GM20431 (cell line): ENCODE data around the gene FGFBP1.

Experiments
- in situ Hi-C: fragments of 300-500 bp; cut with MseI, MboI; formaldehyde crosslinking; loops from one replicate; pipeline ENCODE4 v1.15.0; 2020; ENCODE audit warnings: low sequenced_read_pairs; ENCODE audit not compliant: unreplicated experiment

FGFBP1 gene

DNA sequence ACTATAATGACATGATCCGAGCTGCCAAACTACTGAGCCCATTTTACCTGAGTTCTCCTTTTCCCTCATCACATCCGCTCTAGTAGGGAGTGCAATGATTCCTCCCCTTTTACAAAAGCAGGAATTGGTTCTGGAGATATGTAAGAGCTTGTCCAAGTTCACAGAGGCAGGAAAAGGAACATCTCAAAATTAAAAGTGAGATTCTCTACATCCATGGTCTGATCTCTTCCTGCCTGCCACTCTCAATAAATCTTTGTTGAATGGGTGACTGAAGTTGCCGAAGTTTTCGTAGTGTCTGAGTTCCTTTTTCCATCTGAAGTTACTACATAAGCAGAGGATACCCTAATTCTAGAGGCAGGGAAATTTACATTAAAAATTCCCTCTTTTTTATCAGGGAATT is at the start of gene FGFBP1:
TSS of gene FGFBP1 (minus strand) at position 101 of the 400 bp plus-strand sequence. CDS start 2,108 bp downstream, outside the sequence.
- in situ Hi-C loops, result no loop called here

DNA sequence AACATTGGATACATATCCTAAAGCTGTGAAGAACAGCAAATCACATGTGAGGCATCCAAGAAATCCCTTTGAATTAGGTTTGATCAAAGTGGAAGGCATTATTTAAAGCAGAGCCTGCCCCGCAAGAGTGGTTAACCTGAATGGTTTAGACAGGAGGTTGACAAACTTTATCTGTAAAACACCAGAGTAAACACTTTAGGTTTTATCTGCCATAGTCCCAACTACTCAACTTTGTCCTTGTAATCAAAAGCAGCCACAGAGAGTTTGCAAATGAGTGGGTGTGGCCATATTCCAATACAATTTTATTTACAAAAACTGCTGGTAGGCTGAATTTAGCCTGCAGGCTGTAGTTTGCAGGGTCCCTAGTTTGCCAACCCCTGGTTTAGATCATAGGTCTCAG is 49.7 kb upstream of the FGFBP1 start:
- in situ Hi-C loops, result no loop called here

DNA sequence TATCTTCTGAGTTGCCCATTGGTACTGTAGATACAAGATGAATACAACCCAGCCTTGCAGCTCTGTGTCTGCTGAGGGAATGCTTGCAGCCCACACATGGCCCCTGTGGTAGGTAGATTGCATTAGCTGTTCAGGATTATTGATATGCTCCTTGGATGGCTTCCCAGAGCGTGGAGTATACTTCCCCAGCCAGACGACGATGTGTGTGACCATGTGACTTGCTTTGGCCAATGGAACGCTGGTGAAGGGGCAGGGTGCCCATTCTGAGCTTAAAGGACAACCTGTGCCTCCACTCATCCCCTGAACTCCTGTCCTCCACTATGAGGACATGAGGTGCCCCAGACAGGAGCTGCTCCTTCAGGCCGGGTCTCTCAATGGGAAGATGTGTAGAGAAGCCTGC is 48.4 kb upstream of the FGFBP1 start:
- in situ Hi-C loops, result no loop called here

DNA sequence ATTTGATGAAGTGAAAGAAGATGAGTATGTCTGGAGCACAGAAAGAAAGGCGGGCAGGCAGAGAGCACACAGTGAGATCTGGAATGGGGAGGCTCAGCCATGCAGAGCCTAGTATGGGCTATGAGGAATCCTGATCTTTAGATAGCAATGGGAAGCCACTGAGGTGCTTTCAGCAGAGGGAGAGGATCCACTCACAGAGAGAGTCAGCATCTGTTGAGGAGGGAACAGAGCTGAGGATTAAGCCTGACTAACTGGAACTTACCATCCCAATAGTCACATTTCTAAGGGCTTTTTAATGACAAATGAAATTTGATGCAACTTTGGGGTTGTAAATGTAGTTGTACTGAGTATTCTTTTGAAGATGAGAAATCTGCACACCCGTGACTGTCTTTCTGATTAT is 45.1 kb upstream of the FGFBP1 start:
- in situ Hi-C loops, result no loop called here

DNA sequence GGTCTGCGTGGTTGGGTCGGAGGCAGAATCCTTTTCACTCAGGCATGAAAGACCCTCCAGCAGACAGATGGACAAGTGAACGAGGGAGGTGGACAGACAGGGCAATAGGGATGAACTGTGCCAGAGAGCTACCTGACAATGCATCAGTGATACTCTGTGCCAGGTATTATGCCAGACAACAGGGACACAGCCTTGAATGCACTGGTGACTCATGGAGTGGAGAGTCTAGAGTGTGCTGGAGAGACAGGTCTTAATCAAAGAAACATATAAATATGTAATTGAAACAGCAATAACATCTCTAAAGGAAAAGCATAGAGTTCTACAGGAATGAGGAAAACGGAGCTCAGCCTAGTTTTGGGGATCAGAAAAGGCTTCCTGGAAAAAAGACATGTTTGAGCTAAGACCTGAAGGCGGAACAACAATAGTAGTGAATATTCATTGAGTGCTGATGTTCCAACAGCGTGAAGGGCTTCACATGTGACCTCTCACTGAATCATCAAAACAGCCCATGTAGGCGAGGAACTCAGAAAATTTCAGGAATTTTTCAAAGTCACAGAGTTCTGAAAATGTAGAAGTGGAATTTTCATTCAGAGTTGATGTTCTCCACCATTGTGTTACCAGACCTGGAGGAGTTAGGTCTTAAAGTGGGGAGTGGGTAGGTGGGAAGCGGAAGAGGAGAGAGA is 44.4 kb upstream of the FGFBP1 start:
- in situ Hi-C loops, result no loop called here

DNA sequence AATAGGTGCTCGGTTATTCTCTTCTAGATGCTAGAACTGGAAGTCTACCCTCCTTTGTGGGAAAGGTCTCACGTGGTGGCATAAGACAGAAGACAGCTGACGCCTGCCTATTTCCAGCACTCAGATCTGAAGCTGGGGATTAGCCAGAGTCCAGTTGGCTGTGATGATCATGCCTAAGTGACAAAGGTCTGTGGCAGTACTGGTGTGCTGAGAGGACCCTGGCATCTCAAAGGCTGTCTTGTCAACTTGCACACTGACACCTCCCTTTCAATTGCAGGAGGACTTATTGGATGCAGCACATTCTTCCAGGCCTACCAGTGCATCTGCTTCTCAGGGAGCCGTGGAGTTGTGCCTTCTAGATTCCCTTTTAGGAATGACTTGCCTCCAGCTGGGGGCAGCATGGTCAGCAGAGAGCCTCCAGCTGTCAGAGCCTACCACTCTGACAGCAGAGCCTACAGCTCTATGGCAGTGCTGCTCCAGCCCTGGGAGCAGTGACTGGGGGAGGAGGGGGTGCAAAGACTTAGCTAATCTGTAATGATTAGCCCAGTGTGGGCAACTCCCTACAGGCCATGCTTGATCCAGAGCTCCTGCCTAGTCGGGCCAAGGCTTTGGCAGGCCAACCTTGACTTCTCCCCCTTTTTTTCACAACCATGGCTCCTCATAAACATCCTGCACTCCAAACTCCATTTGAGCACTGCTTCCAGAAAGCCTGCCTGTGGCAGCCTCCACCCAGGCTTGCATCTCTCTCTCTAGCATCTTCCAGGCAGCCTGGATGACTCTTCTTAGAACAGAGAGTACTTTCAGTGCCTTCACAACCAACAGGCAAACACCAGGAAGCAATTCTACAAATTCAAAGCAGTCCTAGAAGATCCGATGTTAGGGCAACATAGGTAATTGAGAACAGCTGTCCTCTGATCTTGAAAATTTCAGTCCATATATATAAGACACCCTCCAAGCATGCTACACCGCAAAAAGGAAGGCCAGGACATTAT is 38.2 kb upstream of the FGFBP1 start:
- in situ Hi-C loops, result no loop called here

DNA sequence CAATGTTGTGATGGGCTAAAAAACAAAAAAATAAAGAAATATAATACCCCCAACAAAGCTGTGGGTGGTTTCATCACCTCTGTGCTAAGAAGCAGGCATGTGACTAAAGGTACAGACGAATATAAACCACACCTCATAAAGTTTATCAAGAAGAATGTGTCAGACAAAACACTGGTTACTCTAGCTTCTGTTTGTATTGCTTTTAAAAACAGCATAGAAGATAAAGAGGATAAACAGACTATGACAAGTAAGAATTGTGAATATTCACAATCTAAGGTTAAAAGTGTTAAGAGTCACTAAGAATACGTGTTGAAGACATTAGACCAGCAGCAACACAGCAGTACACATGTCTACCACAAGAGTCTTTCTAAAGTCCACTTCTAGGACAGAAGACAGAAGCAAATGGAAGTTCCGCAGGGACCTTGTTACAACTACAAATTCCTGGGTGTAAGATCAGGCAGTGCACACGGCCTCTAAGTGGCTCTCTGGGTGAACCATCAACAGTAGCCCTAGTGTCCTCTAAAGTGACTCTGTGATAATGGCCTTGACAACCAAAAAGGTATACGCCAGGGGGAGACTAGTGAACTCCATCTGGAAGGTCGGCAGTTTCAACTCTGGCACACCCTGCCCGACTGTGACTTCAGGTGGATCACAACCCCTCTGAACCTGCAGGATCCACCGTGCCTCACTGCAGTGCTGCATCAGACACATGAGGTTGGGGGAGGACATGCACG is 32.7 kb upstream of the FGFBP1 start:
- in situ Hi-C loops, result loop anchor here (25.0 kb wide), 2 partner anchors 234 to 484 kb away; no protein-coding TSS in a partner anchor

DNA sequence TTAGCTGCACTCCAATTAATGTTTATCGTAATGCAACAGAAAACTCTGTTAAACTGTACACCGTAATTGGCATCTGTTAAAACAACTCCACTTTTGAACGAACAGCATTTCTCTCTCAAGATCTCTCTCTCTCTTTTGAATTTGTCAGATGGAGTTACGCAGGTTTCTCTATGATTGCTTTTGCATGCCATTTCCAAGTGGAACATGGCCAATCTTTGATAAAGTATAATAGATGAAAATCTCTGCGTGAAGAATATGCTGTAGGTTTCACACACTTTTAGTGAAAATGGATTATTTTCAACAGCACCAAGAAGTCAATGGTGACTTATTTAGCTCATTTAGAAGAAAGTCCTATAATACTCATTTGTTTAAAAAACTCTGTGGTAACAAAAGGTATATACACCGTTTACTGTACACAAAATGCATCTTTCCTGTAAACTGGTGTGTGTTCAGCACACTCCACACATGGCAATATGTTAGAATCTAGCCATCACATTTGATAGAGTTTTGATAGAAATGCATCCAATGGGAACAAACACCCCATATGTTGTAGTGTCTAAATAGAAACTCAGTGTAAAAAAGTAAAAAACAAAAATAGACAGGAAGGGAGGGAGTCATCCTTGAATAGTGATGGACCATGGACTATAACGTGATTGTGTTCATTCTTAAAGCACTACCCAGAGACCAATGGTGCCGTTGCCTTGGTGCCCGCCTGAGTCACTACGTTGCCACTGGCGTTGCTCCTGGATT is 30.2 kb upstream of the FGFBP1 start:
- in situ Hi-C loops, result loop anchor here (25.0 kb wide), 2 partner anchors 231 to 481 kb away; no protein-coding TSS in a partner anchor

DNA sequence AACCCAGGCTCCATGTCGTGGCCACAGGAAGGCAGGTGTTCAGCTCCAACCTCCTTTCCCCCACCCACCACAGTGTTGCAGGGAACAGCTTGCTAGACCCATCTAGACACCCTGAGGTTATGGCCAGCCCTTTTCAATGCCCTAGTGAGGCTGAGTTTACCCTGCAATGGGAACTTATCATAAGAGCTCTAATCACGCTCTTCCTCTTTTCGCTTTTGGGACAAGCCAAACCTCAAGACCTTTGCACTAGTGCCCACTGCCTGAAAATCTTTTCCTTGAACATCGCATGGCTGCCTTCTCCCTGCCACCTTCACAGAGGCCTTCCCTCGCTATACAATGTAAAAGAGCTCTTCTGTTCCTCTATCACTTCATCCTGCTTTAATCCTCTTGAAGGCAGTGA is 26.8 kb upstream of the FGFBP1 start:
- in situ Hi-C loops, result loop anchor here (25.0 kb wide), 2 partner anchors 228 to 478 kb away; no protein-coding TSS in a partner anchor

DNA sequence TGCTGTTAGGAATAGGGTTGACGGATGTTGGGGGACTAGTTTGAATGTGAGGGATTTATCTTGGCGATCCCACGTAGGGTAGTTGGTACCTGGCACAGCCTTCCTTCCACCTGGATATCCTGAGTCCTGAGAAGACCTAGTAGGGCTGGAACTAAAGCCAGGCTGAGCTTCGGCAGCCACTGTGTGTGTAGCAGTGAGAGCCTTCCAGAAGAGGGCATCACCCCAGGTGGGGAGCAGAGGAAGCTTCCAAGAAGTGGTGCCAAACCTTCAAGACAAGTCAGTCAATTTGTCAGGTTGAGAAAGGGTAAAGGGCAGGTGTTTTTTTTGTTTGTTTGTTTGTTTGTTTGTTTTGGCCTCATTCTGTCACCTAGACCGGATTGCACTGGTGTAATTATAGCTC is 25.6 kb upstream of the FGFBP1 start:
- in situ Hi-C loops, result loop anchor here (25.0 kb wide), 2 partner anchors 227 to 477 kb away; no protein-coding TSS in a partner anchor

DNA sequence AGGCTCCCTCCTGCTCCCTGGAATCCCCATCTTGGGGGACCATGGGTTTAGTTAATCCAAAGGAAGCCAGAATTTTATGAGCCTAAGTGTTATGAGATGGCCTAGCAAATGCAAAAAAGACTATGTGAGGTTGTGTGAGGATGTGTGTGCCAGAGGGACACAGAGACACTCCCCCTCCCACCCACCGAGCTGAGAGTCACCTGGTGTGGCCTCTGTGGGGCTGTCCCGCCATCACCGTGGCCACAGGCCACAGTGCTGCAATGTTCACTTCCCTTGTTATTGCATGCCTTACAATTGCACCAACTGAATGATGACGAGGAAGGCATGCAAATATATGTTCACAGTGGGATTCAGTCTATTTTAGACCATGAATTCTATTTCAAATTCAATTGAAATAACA is 25.0 kb upstream of the FGFBP1 start:
- in situ Hi-C loops, result loop anchor here (25.0 kb wide), 2 partner anchors 226 to 476 kb away; no protein-coding TSS in a partner anchor

DNA sequence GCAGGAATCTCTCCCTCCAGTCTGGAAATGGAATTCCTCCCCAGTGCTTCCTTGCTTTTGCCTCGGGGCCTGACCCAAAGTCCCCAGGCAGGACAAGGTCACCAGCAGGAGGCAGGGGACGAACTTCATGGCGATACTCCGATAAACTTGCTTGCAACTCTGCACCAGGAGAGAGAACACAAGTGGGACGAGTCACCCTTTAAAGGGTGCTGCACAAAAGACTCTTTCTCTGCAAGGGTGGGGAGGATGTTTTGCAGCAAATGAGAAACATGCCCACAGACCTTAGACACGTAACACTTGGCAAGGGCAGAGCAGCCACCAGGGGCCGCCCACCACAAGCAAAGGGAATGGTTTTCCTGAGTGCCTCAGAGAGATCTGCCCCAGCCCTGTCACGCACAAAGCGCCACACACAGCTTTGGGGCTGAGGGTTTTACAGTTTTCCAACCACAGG is 24.5 kb upstream of the FGFBP1 start, which contains the start of gene FGFBP2:
TSS of gene FGFBP2 (minus strand) at position 175 of the 451 bp plus-strand sequence. CDS start at position 129, 46 bp downstream.
- in situ Hi-C loops, result loop anchor here (25.0 kb wide), 2 partner anchors 226 to 476 kb away; no protein-coding TSS in a partner anchor

DNA sequence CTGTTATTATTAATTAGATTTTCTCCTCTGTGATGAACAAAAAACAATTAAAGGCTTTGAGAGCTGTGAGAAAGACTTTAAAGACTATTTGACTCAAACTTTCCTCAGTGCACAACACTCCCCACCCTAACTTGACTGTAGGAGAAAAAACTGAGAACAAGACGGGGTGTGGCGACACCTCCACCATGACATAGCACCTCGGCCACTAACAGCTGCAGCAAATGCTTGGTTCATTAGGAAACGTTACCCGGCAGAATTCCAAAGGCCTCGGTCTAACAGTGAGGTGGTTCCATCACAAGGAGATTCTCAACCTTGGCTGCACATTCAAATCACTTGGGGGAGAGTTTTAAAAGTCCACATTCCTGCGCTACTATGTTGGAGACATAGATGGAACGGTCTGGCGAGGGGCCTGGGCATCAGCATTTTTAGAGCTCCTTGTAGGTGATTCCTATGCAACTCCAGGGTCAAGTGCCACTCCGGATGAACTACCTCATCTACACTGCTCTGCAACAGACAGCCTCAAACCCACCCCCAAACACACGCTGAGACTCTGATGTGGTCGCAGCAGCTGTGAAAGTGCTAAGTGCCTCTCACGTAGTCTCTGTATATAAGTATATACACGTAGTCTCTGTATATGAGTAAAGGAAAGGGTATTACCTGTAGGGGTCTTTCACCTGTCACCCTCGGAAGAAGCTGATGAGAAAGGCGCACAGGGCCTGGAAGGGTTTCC is 23.4 kb upstream of the FGFBP1 start:
- in situ Hi-C loops, result loop anchor here (25.0 kb wide), 2 partner anchors 225 to 475 kb away; no protein-coding TSS in a partner anchor

DNA sequence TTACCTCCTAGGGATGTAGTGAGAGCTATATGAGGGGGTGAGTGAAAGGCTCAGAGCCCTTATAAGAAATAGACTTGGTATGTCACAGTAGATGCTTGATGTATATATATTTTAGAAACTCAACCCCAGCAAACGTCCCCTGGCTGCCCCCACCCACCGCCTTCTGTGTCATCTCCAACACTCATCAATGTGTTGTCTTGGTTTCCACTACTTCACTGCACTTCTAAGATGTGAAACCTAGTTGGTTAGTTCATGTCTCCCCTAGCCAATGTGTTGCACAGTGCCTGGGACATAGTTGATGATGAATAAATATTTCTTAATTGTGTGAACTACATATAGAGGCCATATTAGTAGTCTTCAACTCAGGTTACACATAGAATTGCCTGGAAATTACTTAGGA is 20.0 kb upstream of the FGFBP1 start:
- in situ Hi-C loops, result loop anchor here (10.0 to 25.0 kb wide), 3 partner anchors 154 to 471 kb away; no protein-coding TSS in a partner anchor

DNA sequence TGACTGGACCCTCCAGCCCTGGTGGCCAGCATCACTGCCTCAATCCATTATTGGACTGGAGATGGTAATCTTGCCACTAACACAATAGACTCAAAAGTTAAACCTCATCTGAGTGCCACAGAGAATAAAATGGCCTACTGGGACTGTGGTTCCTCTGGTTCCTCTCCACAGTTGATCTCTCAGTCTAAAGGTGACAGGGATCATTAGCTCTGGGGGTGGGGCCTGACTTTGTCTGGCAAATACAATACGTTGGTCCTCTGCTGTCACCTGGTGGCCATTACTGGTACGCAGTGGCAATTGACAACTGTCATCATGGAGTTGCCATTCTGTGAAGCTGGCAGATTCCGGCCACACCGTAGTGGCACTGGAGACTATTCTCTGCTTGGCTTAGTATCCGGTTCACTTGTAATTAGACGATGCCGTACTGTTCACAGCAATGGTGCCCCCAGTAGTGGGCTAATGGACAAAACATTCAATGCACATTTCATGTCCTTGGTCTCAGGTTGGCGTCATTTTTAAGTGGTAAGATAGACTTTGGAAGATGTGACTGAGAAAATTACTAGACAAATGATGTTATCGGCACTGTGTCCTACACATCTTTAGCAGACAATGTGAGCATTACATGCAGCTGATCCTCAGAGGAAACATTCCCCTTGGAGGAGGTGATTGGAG is 17.8 kb upstream of the FGFBP1 start:
- in situ Hi-C loops, result loop anchor here (10.0 to 25.0 kb wide), 3 partner anchors 152 to 469 kb away; no protein-coding TSS in a partner anchor

DNA sequence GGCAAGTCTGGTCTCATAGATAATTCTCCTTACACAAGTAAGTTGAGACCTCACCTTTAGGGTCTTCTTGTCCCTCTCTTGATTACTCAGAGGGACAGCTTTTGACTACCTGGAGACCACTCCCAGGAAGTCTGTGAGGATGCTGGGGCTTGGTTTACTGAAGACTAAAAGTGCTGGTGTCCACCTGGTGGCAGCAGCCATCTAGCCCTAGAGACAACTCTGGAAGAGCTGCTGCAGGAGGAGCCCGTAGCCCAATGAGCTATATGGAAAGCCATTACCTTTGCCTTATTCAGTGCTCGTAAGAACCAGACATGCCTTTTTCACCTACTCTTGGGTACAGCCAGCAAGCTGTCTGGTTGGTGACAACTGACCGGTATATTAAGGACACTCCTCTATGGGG is 17.1 kb upstream of the FGFBP1 start:
- in situ Hi-C loops, result loop anchor here (10.0 to 25.0 kb wide), 3 partner anchors 151 to 468 kb away; no protein-coding TSS in a partner anchor

DNA sequence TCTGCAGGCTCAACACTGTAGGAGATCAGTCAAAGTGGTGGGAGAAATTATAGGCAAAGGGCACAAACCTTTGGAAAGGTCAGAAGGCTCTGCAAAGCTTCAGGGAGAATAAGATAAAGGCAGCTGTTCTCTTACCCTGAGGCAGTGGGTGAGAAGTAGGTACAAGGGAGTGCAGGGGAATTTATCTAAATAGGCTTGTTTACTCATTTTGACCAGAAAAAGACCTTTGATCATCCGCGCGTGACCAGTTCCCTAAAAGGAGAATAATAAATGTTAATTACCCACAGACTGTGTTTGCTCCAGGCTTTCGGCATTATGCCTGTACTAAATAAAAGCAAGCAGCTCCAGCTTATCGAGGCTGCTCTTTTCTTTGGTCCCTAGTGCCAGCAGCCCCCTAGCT is 15.1 kb upstream of the FGFBP1 start:
- in situ Hi-C loops, result loop anchor here (10.0 to 25.0 kb wide), 3 partner anchors 149 to 466 kb away; no protein-coding TSS in a partner anchor
